WI38 (cell line): ENCODE measurements around the gene NFIA.

Experiments
- H3K4me3 ChIP-seq: 2 replicates; pipeline ENCODE4 v1.5.1; 2011; ENCODE audit warnings: low read depth, mild to moderate bottlenecking, control low read depth, low read length
- TF ChIP-seq, protein P1 (sequence below): IDR thresholded peaks from 2 replicates; pipeline ENCODE4 v1.5.1; 2012; ENCODE audit warnings: low read depth, mild to moderate bottlenecking, control low read depth, low read length

Gene NFIA

DNA sequence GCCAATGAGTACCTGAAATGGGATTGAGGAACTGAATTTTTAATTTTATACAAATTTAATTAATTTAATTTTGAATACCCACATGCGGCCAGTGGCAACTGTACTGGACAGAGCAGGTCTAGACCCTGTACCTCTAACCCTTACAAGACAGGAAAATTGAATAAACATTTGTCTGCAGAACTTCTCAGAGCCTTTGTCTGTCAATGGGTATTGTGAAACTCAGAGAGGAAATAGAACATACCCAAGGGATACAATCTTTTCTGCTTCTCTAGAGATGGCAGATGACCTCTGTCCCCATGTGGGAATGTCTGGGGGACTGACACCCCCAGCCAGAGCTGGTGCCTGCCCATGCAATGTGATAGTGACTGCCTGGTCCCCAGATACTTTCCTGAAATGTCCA, 421.9 kb downstream of the NFIA start:
- TF ChIP-seq, protein P1, sequence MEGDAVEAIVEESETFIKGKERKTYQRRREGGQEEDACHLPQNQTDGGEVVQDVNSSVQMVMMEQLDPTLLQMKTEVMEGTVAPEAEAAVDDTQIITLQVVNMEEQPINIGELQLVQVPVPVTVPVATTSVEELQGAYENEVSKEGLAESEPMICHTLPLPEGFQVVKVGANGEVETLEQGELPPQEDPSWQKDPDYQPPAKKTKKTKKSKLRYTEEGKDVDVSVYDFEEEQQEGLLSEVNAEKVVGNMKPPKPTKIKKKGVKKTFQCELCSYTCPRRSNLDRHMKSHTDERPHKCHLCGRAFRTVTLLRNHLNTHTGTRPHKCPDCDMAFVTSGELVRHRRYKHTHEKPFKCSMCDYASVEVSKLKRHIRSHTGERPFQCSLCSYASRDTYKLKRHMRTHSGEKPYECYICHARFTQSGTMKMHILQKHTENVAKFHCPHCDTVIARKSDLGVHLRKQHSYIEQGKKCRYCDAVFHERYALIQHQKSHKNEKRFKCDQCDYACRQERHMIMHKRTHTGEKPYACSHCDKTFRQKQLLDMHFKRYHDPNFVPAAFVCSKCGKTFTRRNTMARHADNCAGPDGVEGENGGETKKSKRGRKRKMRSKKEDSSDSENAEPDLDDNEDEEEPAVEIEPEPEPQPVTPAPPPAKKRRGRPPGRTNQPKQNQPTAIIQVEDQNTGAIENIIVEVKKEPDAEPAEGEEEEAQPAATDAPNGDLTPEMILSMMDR: no peak
- no peak overlapping the region for H3K4me3 ChIP-seq

DNA sequence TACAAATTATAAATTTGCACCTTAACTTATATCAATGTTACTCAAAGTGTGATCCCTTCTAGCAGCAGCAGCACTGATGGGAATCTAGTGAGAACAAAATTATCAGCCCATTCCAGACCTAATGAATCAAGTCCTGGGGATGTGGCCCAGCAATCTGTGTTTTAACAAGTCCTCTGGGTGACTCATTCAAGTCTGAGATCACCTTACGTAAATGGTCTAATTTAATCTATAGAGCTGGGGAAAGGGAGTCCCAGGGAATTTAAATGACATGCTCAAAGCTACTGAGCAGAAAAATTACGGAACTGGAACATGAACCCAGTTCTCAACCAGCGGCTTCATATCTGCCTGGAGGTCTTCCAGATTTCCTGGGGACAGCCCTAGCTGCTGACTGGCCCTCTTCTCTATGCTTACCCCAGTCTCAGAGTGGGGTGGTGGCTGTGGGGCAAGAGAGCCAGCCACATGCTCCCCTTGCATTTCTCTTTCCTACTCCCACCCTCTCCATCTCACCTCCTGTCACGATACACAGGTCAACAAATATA, 422.6 kb downstream of the NFIA start:
- H3K4me3 ChIP-seq: no peak overlapping the region
- TF ChIP-seq, protein P1: no peak

DNA sequence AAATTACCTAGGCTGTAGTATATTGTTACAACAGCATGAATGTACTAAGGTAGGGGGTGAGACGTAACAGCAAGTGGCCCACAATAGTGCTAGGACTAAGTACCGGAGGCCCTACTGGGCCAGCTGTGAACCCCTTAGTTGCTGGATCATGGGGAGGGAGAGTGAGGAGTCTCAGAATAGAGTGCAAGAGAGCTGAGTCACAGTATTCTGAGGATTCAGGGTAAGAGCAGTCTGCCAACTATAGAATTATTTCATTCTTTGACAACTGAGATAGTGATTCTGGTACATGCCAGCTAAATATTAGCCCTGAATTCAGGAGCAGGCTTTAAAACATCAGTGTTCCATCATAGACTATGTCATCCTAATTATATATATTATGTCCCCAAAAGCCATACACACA, 423.9 kb downstream of the NFIA start:
- H3K4me3 ChIP-seq: no peak overlapping the region
- TF ChIP-seq, protein P1: no peak

DNA sequence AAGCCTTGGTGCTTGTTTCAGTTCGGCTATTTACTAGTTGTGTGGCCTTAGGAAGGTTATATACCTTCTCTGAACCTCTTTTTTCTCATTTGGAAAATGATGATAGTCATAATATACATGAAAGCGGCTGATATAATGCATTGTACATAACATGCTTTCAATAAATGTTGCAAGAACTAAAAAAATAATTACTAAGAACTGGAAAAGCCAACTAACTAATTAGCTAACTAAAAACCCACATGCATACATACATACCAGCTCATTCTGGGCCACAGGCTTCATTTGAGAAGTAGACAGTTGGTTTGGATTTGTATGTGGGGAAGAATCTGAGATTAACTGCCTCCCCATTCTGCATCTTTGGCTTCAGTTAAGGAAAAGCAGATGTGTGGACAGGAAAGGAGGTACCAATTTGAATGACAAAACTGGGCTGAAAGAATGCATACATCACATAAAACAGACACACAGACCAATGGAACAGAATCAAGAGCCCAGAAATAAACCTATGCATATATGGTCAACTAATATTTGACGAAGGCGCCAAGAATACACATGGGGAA, 424.7 kb downstream of the NFIA start:
- no peak overlapping the region for H3K4me3 ChIP-seq
- TF ChIP-seq, protein P1: no peak
